HepG2 (cell line): Measurements from ENCODE around the gene PLEKHA6.

ENCODE experiments used
- ESRRA ChIP-seq: sonication (generic); formaldehyde crosslinking; IDR thresholded peaks from 2 replicates; pipeline ENCODE4 v1.5.1; 2020; ENCODE audit warnings: mild to moderate bottlenecking, low read depth, missing genetic modification reagents
- GABPB1 ChIP-seq: IDR thresholded peaks from 2 replicates; pipeline ENCODE4 v1.6.1; 2016; ENCODE audit warnings: mild to moderate bottlenecking, missing genetic modification reagents, moderate library complexity, missing compliant biosample characterization
- KDM5A ChIP-seq: fragments of 200-600 bp; sonication (generic); IDR thresholded peaks from 2 replicates; pipeline ENCODE4 v1.7.0; 2018; ENCODE audit warnings: antibody characterized with exemption, mild to moderate bottlenecking, low read length, borderline replicate concordance
- POLR2AphosphoS5 ChIP-seq: IDR thresholded peaks from 2 replicates; pipeline ENCODE4 v1.6.1; 2012; ENCODE audit warnings: low read depth, low read length
- RFXAP ChIP-seq: sonication (generic); formaldehyde crosslinking; IDR thresholded peaks from 2 replicates; pipeline ENCODE4 v1.4.0; 2020; ENCODE audit warnings: missing genetic modification reagents, borderline replicate concordance
- SMYD3 ChIP-seq: sonication (generic); formaldehyde crosslinking; IDR thresholded peaks from 2 replicates; pipeline ENCODE4 v1.8.1; 2023; ENCODE audit warnings: mild to moderate bottlenecking, missing genetic modification reagents
- ZBTB20 ChIP-seq: sonication (generic); formaldehyde crosslinking; IDR thresholded peaks from 2 replicates; pipeline ENCODE4 v1.8.1; 2023; ENCODE audit warnings: missing genetic modification reagents, low read depth, mild to moderate bottlenecking, borderline replicate concordance
- TF ChIP-seq, protein P1 (sequence below): sonication (generic); formaldehyde crosslinking; IDR thresholded peaks from 2 replicates; pipeline ENCODE4 v1.4.0; 2020; ENCODE audit warnings: missing genetic modification reagents, borderline replicate concordance

DNA sequence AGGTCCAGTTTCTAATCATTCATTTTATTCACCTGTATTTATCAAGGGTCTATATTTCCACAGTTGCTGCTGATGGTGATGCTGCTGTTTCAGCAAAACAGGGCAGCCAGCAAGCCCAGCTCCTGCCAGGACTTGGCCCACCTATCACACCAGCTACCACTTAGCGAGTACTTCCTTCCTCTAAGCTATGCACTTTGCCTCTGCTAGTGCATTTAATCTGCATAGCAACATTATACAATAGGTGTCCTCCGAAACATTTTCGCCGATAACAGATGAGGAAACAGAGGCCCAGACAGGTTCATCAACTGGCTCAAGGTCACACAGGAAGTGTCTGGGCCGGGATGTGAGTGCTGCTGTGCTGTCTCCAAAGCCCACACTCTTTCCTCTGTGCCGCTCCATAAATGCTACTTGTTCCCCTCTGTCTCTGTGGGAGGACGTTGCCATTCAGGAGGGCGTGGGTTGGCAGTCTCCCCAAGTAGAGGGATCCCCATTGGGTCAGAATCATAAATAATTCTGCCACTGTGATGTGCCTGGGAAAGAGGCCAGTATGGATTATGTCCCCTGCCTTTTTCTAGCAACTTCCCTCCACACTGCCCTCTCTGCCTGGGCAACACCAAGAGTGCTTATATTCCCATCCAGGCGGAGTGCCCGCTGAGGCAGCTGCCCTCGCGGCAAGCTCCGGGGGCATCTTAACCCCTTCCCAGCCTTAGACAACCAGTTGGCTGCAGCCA is 9.4 kb upstream of the PLEKHA6 start:
- TF ChIP-seq, protein P1, sequence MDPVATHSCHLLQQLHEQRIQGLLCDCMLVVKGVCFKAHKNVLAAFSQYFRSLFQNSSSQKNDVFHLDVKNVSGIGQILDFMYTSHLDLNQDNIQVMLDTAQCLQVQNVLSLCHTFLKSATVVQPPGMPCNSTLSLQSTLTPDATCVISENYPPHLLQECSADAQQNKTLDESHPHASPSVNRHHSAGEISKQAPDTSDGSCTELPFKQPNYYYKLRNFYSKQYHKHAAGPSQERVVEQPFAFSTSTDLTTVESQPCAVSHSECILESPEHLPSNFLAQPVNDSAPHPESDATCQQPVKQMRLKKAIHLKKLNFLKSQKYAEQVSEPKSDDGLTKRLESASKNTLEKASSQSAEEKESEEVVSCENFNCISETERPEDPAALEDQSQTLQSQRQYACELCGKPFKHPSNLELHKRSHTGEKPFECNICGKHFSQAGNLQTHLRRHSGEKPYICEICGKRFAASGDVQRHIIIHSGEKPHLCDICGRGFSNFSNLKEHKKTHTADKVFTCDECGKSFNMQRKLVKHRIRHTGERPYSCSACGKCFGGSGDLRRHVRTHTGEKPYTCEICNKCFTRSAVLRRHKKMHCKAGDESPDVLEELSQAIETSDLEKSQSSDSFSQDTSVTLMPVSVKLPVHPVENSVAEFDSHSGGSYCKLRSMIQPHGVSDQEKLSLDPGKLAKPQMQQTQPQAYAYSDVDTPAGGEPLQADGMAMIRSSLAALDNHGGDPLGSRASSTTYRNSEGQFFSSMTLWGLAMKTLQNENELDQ: no peak
- no peak for TF ChIP-seq SMYD3 (CRISPR knock-in tag)
- TF ChIP-seq RFXAP (CRISPR knock-in tag): no peak
- TF ChIP-seq KDM5A: no peak
- no peak for TF ChIP-seq POLR2AphosphoS5
- TF ChIP-seq ZBTB20: no peak
- TF ChIP-seq GABPB1 (CRISPR knock-in tag): no peak
- no peak for TF ChIP-seq ESRRA (CRISPR knock-in tag)
